Ishikawa (cell line): ENCODE data around the gene KDELR1.

Experiments
- CEBPB ChIP-seq: IDR thresholded peaks from 2 replicates; pipeline ENCODE4 v1.6.1; 2012
- CREB1 ChIP-seq: IDR thresholded peaks from 2 replicates; pipeline ENCODE4 v1.6.1; 2012; ENCODE audit warnings: low read depth
- EGR1 ChIP-seq: IDR thresholded peaks from 2 replicates; pipeline ENCODE4 v1.6.1; 2012
- EP300 ChIP-seq: IDR thresholded peaks from 2 replicates; pipeline ENCODE4 v1.6.1; 2012; ENCODE audit warnings: borderline replicate concordance
- FOXM1 ChIP-seq: IDR thresholded peaks from 2 replicates; pipeline ENCODE4 v1.6.1; 2012; ENCODE audit warnings: low read depth, borderline replicate concordance
- RAD21 ChIP-seq: IDR thresholded peaks from 2 replicates; pipeline ENCODE4 v1.6.1; 2012; ENCODE audit warnings: low read depth
- TAF1 ChIP-seq: IDR thresholded peaks from 2 replicates; pipeline ENCODE4 v1.6.1; 2012; ENCODE audit warnings: low read depth, mild to moderate bottlenecking
- TEAD4 ChIP-seq: IDR thresholded peaks from 2 replicates; pipeline ENCODE4 v1.6.1; 2012
- YY1 ChIP-seq: IDR thresholded peaks from 2 replicates; pipeline ENCODE4 v1.6.1; 2012; ENCODE audit warnings: low read depth
- ZBTB7A ChIP-seq: IDR thresholded peaks from 2 replicates; pipeline ENCODE4 v1.6.1; 2012; ENCODE audit warnings: low read depth
- TF ChIP-seq, protein P1 (sequence below): IDR thresholded peaks from 2 replicates; pipeline ENCODE4 v1.6.1; 2012; ENCODE audit warnings: low read depth, mild to moderate bottlenecking
- TF ChIP-seq, protein P2 (sequence below): IDR thresholded peaks from 2 replicates; pipeline ENCODE4 v1.6.1; 2012

DNA sequence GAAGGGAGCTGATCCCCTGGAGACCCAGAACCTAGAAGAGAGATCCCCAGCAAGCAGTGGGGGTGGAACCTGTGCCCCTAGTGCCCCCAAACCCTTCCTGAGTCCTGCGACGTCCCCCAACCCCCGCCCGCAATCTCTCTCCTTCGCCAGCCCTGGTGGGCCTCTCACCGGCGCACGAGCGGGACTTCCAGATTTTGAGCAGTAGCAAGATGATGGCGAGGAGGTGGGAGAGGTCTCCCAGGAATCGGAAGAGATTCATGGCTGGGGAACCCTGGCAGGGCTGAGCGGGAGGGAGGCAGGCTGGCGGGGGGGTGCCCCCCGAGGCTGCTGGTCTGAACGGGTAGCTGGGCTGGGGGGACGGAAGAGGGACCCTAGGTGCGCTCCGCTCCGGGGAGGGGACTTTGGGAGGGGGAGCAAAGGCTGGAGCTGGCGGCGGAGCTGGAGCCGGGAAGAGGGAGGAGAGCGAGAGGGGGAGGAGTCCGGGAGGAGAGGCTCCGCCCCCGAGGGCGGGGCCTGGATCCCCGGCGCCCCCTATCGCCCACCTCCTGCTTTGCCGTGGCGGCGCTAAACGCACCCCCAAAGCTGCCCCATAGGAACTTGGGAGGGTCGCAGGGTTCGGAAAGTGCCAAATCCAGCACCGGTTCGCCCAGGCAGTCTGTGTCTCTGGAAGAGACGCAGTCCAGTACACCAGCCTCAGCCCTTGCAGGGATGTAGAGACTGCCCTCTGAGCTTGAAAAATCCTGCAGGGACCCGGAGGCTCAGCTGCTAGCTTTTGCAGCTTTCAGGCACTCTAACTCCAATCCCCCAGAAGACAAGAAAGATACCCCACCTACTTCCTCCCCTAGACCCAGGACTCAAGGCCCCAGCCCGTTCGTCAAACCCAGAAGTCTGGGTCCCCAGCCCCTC is at the start of gene KDELR1:
- TF ChIP-seq FOXM1 = no peak
- TF ChIP-seq CREB1 = no peak
- TF ChIP-seq EGR1 = no peak
- TF ChIP-seq TAF1 = peak; percentile 63
- TF ChIP-seq, protein P1, sequence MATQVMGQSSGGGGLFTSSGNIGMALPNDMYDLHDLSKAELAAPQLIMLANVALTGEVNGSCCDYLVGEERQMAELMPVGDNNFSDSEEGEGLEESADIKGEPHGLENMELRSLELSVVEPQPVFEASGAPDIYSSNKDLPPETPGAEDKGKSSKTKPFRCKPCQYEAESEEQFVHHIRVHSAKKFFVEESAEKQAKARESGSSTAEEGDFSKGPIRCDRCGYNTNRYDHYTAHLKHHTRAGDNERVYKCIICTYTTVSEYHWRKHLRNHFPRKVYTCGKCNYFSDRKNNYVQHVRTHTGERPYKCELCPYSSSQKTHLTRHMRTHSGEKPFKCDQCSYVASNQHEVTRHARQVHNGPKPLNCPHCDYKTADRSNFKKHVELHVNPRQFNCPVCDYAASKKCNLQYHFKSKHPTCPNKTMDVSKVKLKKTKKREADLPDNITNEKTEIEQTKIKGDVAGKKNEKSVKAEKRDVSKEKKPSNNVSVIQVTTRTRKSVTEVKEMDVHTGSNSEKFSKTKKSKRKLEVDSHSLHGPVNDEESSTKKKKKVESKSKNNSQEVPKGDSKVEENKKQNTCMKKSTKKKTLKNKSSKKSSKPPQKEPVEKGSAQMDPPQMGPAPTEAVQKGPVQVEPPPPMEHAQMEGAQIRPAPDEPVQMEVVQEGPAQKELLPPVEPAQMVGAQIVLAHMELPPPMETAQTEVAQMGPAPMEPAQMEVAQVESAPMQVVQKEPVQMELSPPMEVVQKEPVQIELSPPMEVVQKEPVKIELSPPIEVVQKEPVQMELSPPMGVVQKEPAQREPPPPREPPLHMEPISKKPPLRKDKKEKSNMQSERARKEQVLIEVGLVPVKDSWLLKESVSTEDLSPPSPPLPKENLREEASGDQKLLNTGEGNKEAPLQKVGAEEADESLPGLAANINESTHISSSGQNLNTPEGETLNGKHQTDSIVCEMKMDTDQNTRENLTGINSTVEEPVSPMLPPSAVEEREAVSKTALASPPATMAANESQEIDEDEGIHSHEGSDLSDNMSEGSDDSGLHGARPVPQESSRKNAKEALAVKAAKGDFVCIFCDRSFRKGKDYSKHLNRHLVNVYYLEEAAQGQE = no peak
- TF ChIP-seq, protein P2, sequence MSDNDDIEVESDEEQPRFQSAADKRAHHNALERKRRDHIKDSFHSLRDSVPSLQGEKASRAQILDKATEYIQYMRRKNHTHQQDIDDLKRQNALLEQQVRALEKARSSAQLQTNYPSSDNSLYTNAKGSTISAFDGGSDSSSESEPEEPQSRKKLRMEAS = no peak
- no peak for TF ChIP-seq EP300
- TF ChIP-seq YY1 = peak; percentile 10; the same call in 1 of the 2 replicates
- no peak for TF ChIP-seq CEBPB
- TF ChIP-seq TEAD4 = no peak
- TF ChIP-seq RAD21 = peak; percentile 22; the same call in 1 of the 2 replicates
- 0 out of 2 replicates have a peak, but pooled peaks have one; percentile 83 for TF ChIP-seq ZBTB7A
